Upper lobe of left lung (tissue), 4 donors: ENCODE data around the gene HPS1.

Experiments used
- CTCF ChIP-seq, 6 experiments: fragments of 450-650 bp in 4 of 6; fragments of 200-600 bp in 2 of 6; sonication (generic) in 2 of 6; IDR thresholded peaks; one replicate each; pipeline ENCODE4 v1.5.1; 2016 to 2019; ENCODE audit warnings: antibody characterized with exemption in 6 of 6
- EP300 ChIP-seq, 4 donors: sonication (generic); formaldehyde crosslinking; IDR thresholded peaks; one replicate each; pipeline ENCODE4 v1.5.1; 2017; ENCODE audit warnings: antibody characterized with exemption in 4 of 4, control low read depth in 2 of 4
- POLR2A ChIP-seq, 4 donors: fragments of 450-650 bp; IDR thresholded peaks; one replicate each; pipeline ENCODE4 v1.5.1; 2016 to 2017; ENCODE audit warnings: antibody characterized with exemption in 4 of 4, mild to moderate bottlenecking in 2 of 4
- POLR2AphosphoS5 ChIP-seq, 2 donors: sonication (generic); formaldehyde crosslinking; IDR thresholded peaks; one replicate each; pipeline ENCODE4 v1.5.1; 2017; ENCODE audit warnings: antibody characterized with exemption in 2 of 2

GRCh38 chr10:98417973-98418664 lies 28.6 kb downstream of the HPS1 start:
- TF ChIP-seq CTCF (IDR thresholded peaks at IDR 0.05) (no peak), POLR2AphosphoS5 (IDR thresholded peaks at IDR 0.05) (no peak), EP300 (IDR thresholded peaks at IDR 0.05) (no peak), POLR2A (IDR thresholded peaks at IDR 0.05) (no peak)
